Caco-2 (cell line): Measurements from ENCODE around the gene ANKRD28. TPM values are rescaled to one million over a fixed set of nuclear protein-coding genes. Genes with fewer than 3 reads are reported as not detected.

Experiments used
- BruUV-seq: library from RNA; stranded (reverse); fragments of 400-500 nt; replicated peaks from 2 replicates; lab custom pipeline; 2021; lab: Mats Ljungman, UMichigan
- CTCF ChIA-PET: fragments of 300-600 bp; sonication (Branson Sonifier 250); formaldehyde crosslinking; loops from one replicate; lab custom pipeline; 2022; ENCODE audit warnings: antibody characterized with exemption; lab: Charles Lee
- POLR2A ChIA-PET: fragments of 300-600 bp; sonication (Branson Sonifier 250); formaldehyde crosslinking; loops from one replicate; lab custom pipeline; 2022; ENCODE audit warnings: antibody characterized with exemption; lab: Charles Lee
- DNase-seq, 2 experiments: peaks; one replicate each; pipeline versions ENCODE4 v3.0.0 to v3.0.0-alpha.2; 2020 to 2022
- H3K27me3 ChIP-seq: replicated peaks from 2 replicates; pipeline ENCODE4 v1.6.0; 2011; ENCODE audit warnings: low read length; ENCODE audit not compliant: control insufficient read depth, insufficient read depth
- H3K36me3 ChIP-seq: 2 replicates; pipeline ENCODE4 v1.5.1; 2011; ENCODE audit warnings: low read length; ENCODE audit not compliant: control insufficient read depth, insufficient read depth
- H3K4me1 ChIP-seq: fragments of 250-450 bp; sonication (Bioruptor Pico); 2 replicates; pipeline ENCODE4 v1.5.1; 2020; ENCODE audit warnings: mild to moderate bottlenecking
- H3K4me3 ChIP-seq: 2 replicates; pipeline ENCODE4 v1.5.1; 2011; ENCODE audit warnings: low read depth, mild to moderate bottlenecking, control low read depth, low read length
- H3K9me3 ChIP-seq: fragments of 250-450 bp; sonication (Bioruptor Pico); 2 replicates; pipeline ENCODE4 v1.5.1; 2020; ENCODE audit warnings: mild to moderate bottlenecking, moderate library complexity
- H3K27ac Mint-ChIP-seq: one replicate; pipeline ENCODE4 v1.8.0; 2022; ENCODE audit warnings: mixed read lengths; ENCODE audit not compliant: unreplicated experiment
- H3K27me3 Mint-ChIP-seq: one replicate; pipeline ENCODE4 v1.8.0; 2022; ENCODE audit warnings: mixed read lengths; ENCODE audit not compliant: insufficient read depth, unreplicated experiment
- H3K36me3 Mint-ChIP-seq: one replicate; pipeline ENCODE4 v1.8.0; 2022; ENCODE audit warnings: mild to moderate bottlenecking, mixed read lengths; ENCODE audit not compliant: insufficient read depth, unreplicated experiment
- H3K4me1 Mint-ChIP-seq: one replicate; pipeline ENCODE4 v1.8.0; 2022; ENCODE audit warnings: low read depth, mixed read lengths; ENCODE audit not compliant: unreplicated experiment
- H3K4me3 Mint-ChIP-seq: one replicate; pipeline ENCODE4 v1.8.0; 2022; ENCODE audit warnings: mild to moderate bottlenecking, moderate library complexity, mixed read lengths; ENCODE audit not compliant: unreplicated experiment
- H3K9me3 Mint-ChIP-seq: one replicate; pipeline ENCODE4 v1.8.0; 2022; ENCODE audit warnings: mixed read lengths; ENCODE audit not compliant: unreplicated experiment
- intact Hi-C: fragments of 100-400 bp; cut with micrococcal nuclease; formaldehyde crosslinking; loops from one replicate; pipeline ENCODE4 v1.10.0; 2022; ENCODE audit not compliant: unreplicated experiment
- total RNA-seq: library from RNA; stranded (reverse); gene quantifications from 2 replicates; pipeline ENCODE4 v1.2.3, GENCODE V29; 2022
- TF ChIP-seq, protein P1 (sequence below), 2 experiments: fragments of 200-600 bp in 1 of 2; IDR thresholded peaks; 1 replicate in 1 of 2; 2 replicates in 1 of 2; pipeline versions ENCODE4 v1.5.1 to v1.8.0; 2011 to 2022; ENCODE audit warnings: antibody characterized with exemption in 1 of 2, control low read depth in 1 of 2, inconsistent platforms in 1 of 2, low read depth in 1 of 2, low read length in 1 of 2, mild to moderate bottlenecking in 1 of 2, moderate library complexity in 1 of 2; ENCODE audit not compliant: insufficient read depth in 1 of 2, severe bottlenecking in 1 of 2, unreplicated experiment in 1 of 2

ANKRD28 gene
- total RNA-seq, 1 experiment from 2014 or later, result 37.2 TPM

DNA sequence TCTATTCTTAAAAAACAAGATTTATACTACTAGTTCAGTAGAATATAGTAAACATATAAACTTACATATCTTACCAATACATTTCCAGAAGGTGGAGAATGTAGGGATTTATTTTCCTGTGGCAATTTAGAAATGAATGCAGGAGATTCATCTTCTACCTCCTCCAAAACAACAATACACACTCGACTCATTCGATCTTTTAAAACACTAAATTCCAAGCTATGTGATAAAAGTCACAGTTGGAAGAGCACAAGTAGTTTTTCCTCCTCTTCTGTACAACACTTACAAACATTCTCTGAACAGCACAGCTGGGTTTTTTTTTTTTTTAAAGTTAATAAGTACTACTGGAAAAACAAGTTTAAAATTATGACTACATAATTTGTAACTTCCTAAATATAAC lies 1.4 kb downstream of the ANKRD28 start:
- Histone ChIP-seq H3K4me1 (peaks cover 9% of the 10 kb centered on the region), H3K27me3 (no peaks in the 10 kb centered on the region), H3K4me3 (no peak overlapping the region), H3K9me3 (no peaks in the 10 kb centered on the region), H3K36me3 (no peaks in the 10 kb centered on the region)
- ChIA-PET POLR2A (no interaction called here), CTCF (no interaction called here)
- no peak overlapping the region for H3K4me3 Mint-ChIP-seq
- no peaks in the 10 kb centered on the region for H3K36me3 Mint-ChIP-seq
- no TSS peak for BruUV-seq
- H3K27me3 Mint-ChIP-seq, result no peaks in the 10 kb centered on the region
- TF ChIP-seq, protein P1, sequence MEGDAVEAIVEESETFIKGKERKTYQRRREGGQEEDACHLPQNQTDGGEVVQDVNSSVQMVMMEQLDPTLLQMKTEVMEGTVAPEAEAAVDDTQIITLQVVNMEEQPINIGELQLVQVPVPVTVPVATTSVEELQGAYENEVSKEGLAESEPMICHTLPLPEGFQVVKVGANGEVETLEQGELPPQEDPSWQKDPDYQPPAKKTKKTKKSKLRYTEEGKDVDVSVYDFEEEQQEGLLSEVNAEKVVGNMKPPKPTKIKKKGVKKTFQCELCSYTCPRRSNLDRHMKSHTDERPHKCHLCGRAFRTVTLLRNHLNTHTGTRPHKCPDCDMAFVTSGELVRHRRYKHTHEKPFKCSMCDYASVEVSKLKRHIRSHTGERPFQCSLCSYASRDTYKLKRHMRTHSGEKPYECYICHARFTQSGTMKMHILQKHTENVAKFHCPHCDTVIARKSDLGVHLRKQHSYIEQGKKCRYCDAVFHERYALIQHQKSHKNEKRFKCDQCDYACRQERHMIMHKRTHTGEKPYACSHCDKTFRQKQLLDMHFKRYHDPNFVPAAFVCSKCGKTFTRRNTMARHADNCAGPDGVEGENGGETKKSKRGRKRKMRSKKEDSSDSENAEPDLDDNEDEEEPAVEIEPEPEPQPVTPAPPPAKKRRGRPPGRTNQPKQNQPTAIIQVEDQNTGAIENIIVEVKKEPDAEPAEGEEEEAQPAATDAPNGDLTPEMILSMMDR (IDR thresholded peaks at IDR 0.05; ENCODE audit: insufficient read depth in 1 of 2, low read depth in 1 of 2, low read length in 1 of 2, severe bottlenecking in 1 of 2, unreplicated experiment in 1 of 2), result no peak
- no peak for DNase-seq
- H3K27ac Mint-ChIP-seq, result no peak overlapping the region
- H3K4me1 Mint-ChIP-seq, result peaks cover 16% of the 10 kb centered on the region
- intact Hi-C loops, result no loop called here
- H3K9me3 Mint-ChIP-seq, result no peaks in the 10 kb centered on the region

DNA sequence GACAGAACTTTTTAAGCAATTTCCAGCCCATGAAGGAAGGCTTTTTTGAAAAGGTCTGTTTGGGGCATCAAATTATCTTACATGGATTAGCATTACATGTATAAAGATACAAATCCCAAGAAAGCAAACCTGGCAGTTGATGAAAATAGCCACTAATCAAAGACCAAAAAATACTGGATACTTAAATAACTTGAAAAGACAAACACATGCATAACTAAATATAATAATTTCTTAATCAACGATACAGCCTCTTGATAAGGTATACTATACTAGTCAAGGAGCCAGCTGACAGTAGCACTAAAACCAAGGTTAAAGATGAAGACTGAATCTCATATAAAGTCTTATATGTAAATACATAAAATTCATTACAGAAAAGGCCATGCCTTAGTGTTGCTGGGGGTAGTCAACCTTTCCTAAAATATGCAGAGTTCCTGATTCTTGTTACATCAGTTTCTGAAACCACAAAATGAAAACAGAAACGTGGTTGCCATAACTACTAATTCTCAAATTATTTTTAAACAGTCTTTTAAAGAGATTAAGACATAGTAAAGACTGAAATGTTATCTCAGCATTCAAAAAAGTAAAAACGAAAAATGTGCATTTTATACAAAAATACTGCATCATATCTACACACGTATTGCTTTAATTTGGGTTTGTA lies 2.0 kb downstream of the ANKRD28 start:
- peaks cover 3% of the 10 kb centered on the region for H3K9me3 Mint-ChIP-seq
- no peak overlapping the region for H3K4me3 ChIP-seq
- POLR2A ChIA-PET, result no interaction called here
- CTCF ChIA-PET, result no interaction called here
- intact Hi-C loops, result no loop called here
- no peak overlapping the region for H3K4me3 Mint-ChIP-seq
- TF ChIP-seq, protein P1 (IDR thresholded peaks at IDR 0.05; ENCODE audit: insufficient read depth in 1 of 2, low read depth in 1 of 2, low read length in 1 of 2, severe bottlenecking in 1 of 2, unreplicated experiment in 1 of 2), result no peak
- no peak overlapping the region for H3K27ac Mint-ChIP-seq
- H3K36me3 ChIP-seq, result no peaks in the 10 kb centered on the region
- DNase-seq, result no peak
- H3K9me3 ChIP-seq, result no peaks in the 10 kb centered on the region
- peaks cover under 1% of the 10 kb centered on the region for H3K36me3 Mint-ChIP-seq
- peaks cover 9% of the 10 kb centered on the region for H3K4me1 ChIP-seq
- H3K4me1 Mint-ChIP-seq, result peaks cover 16% of the 10 kb centered on the region
- no TSS peak for BruUV-seq
- H3K27me3 Mint-ChIP-seq, result no peaks in the 10 kb centered on the region
- H3K27me3 ChIP-seq, result no peaks in the 10 kb centered on the region

DNA sequence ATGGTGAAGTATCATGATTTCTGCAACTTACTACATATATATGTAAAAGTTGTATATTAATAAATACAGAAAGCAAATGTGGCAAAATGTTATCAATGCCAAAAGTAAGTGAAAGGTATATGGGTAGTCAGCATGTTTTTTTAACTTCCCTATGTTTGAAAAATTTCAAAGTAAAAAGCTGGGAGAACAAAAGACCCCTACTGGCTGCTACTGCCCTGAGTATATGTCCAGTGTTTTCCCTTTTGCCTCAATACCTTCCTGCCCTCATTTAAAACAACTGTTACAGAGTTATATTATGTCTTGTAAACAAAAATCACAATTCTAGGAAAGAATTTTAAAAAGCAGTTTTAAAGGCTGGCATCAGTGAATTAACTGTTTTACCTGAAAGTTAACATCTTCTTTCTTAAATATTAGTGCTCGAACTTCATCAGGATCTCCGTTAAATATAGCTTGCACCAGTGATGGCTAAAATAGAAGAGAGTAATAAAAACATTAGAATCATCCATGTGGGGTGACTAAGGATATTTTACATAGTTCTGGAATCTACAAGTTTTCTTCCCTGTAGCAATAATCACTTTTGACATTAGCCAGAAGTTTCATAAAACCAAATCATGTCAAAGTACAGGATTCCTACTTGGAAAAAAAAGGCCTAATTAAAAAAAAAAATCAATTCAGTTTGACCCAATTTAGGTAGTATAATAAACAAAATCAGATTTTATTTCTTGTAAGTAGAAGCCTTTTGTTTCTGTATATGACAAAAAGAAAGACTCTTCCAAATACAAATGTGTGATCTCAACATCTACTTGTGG lies 2.7 kb downstream of the ANKRD28 start:
- H3K9me3 Mint-ChIP-seq, result peaks cover 10% of the 10 kb centered on the region
- Histone ChIP-seq H3K27me3 (no peaks in the 10 kb centered on the region), H3K4me3 (no peak overlapping the region), H3K9me3 (no peaks in the 10 kb centered on the region), H3K4me1 (peaks cover 9% of the 10 kb centered on the region), H3K36me3 (no peaks in the 10 kb centered on the region)
- BruUV-seq, result no TSS peak
- TF ChIP-seq, protein P1 (IDR thresholded peaks at IDR 0.05; ENCODE audit: insufficient read depth in 1 of 2, low read depth in 1 of 2, low read length in 1 of 2, severe bottlenecking in 1 of 2, unreplicated experiment in 1 of 2), result no peak
- CTCF ChIA-PET, result no interaction called here
- H3K4me1 Mint-ChIP-seq, result peaks cover 16% of the 10 kb centered on the region
- H3K36me3 Mint-ChIP-seq, result peaks cover 6% of the 10 kb centered on the region
- H3K27ac Mint-ChIP-seq, result no peak overlapping the region
- H3K27me3 Mint-ChIP-seq, result no peaks in the 10 kb centered on the region
- POLR2A ChIA-PET, result interaction anchor here (0.6 kb wide), 1 partner anchor 71 kb away, joined by 3 read pairs; no protein-coding TSS in a partner anchor
- DNase-seq, result no peak
- no peak overlapping the region for H3K4me3 Mint-ChIP-seq
- intact Hi-C loops, result no loop called here
